HS-27A (cell line): ENCODE results near the gene DIP2A.
"Not testable (repeated sequence)": the region's sequence is repeated elsewhere in the genome, so short reads cannot be mapped to it uniquely, and the experiment has no call there.

Source experiments
- DNase-seq: peaks from one replicate; pipeline ENCODE4 v3.0.0-alpha.2; 2012; ENCODE audit warnings: low read depth, missing footprints

The DIP2A gene

GRCh38 chr21:46482846-46483231 is 24.1 kb downstream of the DIP2A start:
- no peak for DNase-seq

GRCh38 chr21:46483300-46484295 is 24.9 kb downstream of the DIP2A start:
- no peak for DNase-seq

- no peak for DNase-seq
Measured at GRCh38 chr21:46486481-46487126, 27.9 kb downstream of the DIP2A start.

GRCh38 chr21:46489162-46489663 is 30.5 kb downstream of the DIP2A start:
- no peak for DNase-seq

GRCh38 chr21:46489800-46490199 is 31.1 kb downstream of the DIP2A start:
- no peak for DNase-seq

GRCh38 chr21:46491553-46491952 is 32.9 kb downstream of the DIP2A start:
- no peak for DNase-seq

GRCh38 chr21:46492851-46493250 is 34.2 kb downstream of the DIP2A start:
- no peak for DNase-seq

GRCh38 chr21:46493828-46494227 is 35.1 kb downstream of the DIP2A start:
- no peak for DNase-seq

- no peak for DNase-seq
Measured at GRCh38 chr21:46498335-46499050, 39.8 kb downstream of the DIP2A start.

- DNase-seq, result no peak
Measured at GRCh38 chr21:46500224-46500861, 41.7 kb downstream of the DIP2A start.

- no peak for DNase-seq
Measured at GRCh38 chr21:46503922-46504550, 45.3 kb downstream of the DIP2A start.

- DNase-seq, result no peak
Measured at GRCh38 chr21:46504666-46505065, 46.0 kb downstream of the DIP2A start.

- no peak for DNase-seq
Measured at GRCh38 chr21:46507562-46507961, 48.9 kb downstream of the DIP2A start.

- peak; percentile 38 for DNase-seq
Measured at GRCh38 chr21:46509741-46510502, 51.2 kb downstream of the DIP2A start.

GRCh38 chr21:46515109-46515508 is 56.4 kb downstream of the DIP2A start:
- DNase-seq, result no peak

- no peak for DNase-seq
Measured at GRCh38 chr21:46516068-46516467, 57.4 kb downstream of the DIP2A start.

- no peak for DNase-seq
Measured at GRCh38 chr21:46517361-46517760, 58.7 kb downstream of the DIP2A start.

- DNase-seq, result no peak
Measured at GRCh38 chr21:46518983-46519583, 60.4 kb downstream of the DIP2A start.

- not testable (repeated sequence) for DNase-seq
Measured at GRCh38 chr21:46527393-46527792, 68.7 kb downstream of the DIP2A start.

GRCh38 chr21:46527801-46528200 is 69.1 kb downstream of the DIP2A start:
- no peak for DNase-seq
